Measurements from ENCODE around the gene SHC3. TPM values are rescaled to one million over a fixed set of nuclear protein-coding genes. Genes with fewer than 3 reads are reported as not detected.

Gene SHC3
- total RNA-seq, 4 donors from 2014 or later: 0.51 to 3.5 (median 2.5) TPM

DNA sequence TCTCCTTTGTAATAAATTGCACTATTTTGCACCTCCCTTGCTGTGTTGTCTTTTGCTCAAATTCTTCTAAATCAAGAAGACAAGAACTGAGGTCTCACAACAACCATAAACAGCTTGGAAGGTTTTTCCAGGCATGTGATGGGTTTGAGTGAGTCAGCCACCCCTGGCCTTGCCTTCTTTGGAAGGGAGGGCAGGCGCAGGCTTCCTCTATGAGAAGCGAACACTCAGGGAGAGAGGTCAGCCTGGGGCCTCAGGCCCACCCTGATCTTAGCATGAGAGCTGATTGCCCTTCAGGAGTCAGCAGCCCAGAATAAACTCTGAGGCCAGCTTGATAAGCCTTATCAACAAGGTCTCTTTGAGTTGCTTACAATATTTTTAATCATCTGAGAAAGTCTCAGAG lies 155.7 kb downstream of the SHC3 start:
- Histone ChIP-seq H3K27me3 (no peaks in the 10 kb centered on the region), H3K4me1 (peaks cover 6 to 15% of the 10 kb centered on the region in 2 donors), H3K9me3 (no peaks in the 10 kb centered on the region), H3K36me3 (no peaks in the 10 kb centered on the region), H3K4me3 (no peak overlapping the region), H3K27ac (peak overlapping the region; percentile 92 to 97)
- intact Hi-C loops (cut with DNase I; ENCODE audit: low total_unique reads): no loop called here
- peak; percentile 75 to 82 for DNase-seq
- no peak for TF ChIP-seq POLR2A (IDR thresholded peaks at IDR 0.05)

GRCh38 chr9:89022001-89022759 lies 156.4 kb downstream of the SHC3 start:
- peak overlapping the region; percentile 92 to 97 for H3K27ac ChIP-seq
- intact Hi-C loops (cut with DNase I; ENCODE audit: low total_unique reads): no loop called here

GRCh38 chr9:89021154-89021803 lies 157.3 kb downstream of the SHC3 start:
- Histone ChIP-seq H3K36me3 (no peaks in the 10 kb centered on the region), H3K4me1 (peaks cover 6 to 15% of the 10 kb centered on the region in 2 donors), H3K9me3 (no peaks in the 10 kb centered on the region), H3K27me3 (no peaks in the 10 kb centered on the region), H3K27ac (peak overlapping the region; percentile 92 to 97), H3K4me3 (no peak overlapping the region)
- TF ChIP-seq, protein P1, sequence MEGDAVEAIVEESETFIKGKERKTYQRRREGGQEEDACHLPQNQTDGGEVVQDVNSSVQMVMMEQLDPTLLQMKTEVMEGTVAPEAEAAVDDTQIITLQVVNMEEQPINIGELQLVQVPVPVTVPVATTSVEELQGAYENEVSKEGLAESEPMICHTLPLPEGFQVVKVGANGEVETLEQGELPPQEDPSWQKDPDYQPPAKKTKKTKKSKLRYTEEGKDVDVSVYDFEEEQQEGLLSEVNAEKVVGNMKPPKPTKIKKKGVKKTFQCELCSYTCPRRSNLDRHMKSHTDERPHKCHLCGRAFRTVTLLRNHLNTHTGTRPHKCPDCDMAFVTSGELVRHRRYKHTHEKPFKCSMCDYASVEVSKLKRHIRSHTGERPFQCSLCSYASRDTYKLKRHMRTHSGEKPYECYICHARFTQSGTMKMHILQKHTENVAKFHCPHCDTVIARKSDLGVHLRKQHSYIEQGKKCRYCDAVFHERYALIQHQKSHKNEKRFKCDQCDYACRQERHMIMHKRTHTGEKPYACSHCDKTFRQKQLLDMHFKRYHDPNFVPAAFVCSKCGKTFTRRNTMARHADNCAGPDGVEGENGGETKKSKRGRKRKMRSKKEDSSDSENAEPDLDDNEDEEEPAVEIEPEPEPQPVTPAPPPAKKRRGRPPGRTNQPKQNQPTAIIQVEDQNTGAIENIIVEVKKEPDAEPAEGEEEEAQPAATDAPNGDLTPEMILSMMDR (IDR thresholded peaks at IDR 0.05): no peak
- TF ChIP-seq POLR2A (IDR thresholded peaks at IDR 0.05): no peak
- intact Hi-C loops (cut with DNase I; ENCODE audit: low total_unique reads): no loop called here
- DNase-seq: peak; percentile 73 to 81

More at GRCh38 chr9:89022001-89022759, 156.4 kb downstream of the SHC3 start:
- Histone ChIP-seq H3K36me3 (no peaks in the 10 kb centered on the region), H3K4me1 (peaks cover 6 to 15% of the 10 kb centered on the region in 2 donors), H3K9me3 (no peaks in the 10 kb centered on the region), H3K27me3 (no peaks in the 10 kb centered on the region), H3K4me3 (no peak overlapping the region)
- TF ChIP-seq, protein P1 (IDR thresholded peaks at IDR 0.05): no peak
- TF ChIP-seq POLR2A (IDR thresholded peaks at IDR 0.05): no peak
- DNase-seq: peak in 1 of 2 donors; percentile 67

- Histone ChIP-seq H3K9me3 (no peaks in the 10 kb centered on the region), H3K27me3 (no peaks in the 10 kb centered on the region), H3K4me1 (peaks cover 6 to 15% of the 10 kb centered on the region in 2 donors), H3K4me3 (no peak overlapping the region), H3K27ac (peak overlapping the region; percentile 92 to 97), H3K36me3 (no peaks in the 10 kb centered on the region)
- intact Hi-C loops (cut with DNase I; ENCODE audit: low total_unique reads): no loop called here
- TF ChIP-seq, protein P1 (IDR thresholded peaks at IDR 0.05): no peak
- TF ChIP-seq POLR2A (IDR thresholded peaks at IDR 0.05): no peak
- DNase-seq: no peak
Measured at GRCh38 chr9:89020754-89021153, 157.9 kb downstream of the SHC3 start.

DNA sequence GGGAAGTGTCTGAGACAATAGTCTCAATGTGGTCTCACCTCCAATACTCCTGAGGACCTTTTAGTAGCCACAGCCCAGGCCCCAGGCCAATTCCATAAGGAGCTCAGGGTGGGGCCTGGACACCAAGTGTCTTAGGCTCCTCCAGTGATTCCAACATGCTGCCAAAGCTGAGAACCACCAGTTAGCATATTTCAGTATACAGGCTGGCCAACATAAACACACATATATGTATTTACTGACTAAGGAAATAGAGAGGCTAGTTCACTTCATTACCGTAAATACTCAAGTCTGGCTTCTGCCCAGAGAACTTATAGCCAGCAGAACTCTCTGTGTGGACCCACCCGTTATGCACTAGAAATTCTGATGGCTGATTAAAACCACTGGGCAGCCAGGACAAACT lies 163.3 kb downstream of the SHC3 start:
- Histone ChIP-seq H3K36me3 (no peaks in the 10 kb centered on the region), H3K9me3 (no peaks in the 10 kb centered on the region), H3K4me3 (no peak overlapping the region), H3K27me3 (no peaks in the 10 kb centered on the region), H3K4me1 (no peaks in the 10 kb centered on the region), H3K27ac (no peak overlapping the region)
- TF ChIP-seq, protein P1 (IDR thresholded peaks at IDR 0.05): no peak
- no peak for TF ChIP-seq POLR2A (IDR thresholded peaks at IDR 0.05)
- DNase-seq: no peak
- intact Hi-C loops (cut with DNase I; ENCODE audit: low total_unique reads): no loop called here
